GM18951 (cell line): ENCODE data around the gene SP2.

Experiments used
- POLR2A ChIP-seq: IDR thresholded peaks from 4 replicates; pipeline ENCODE4 v1.6.1; 2011; ENCODE audit warnings: mild to moderate bottlenecking; ENCODE audit not compliant: insufficient read length, insufficient read depth; ENCODE audit errors: extremely low read depth
- in situ Hi-C: fragments of 300-500 bp; cut with MboI; formaldehyde crosslinking; loops from one replicate; pipeline ENCODE4 v1.12.0; 2022; ENCODE audit warnings: low sequenced_read_pairs, mixed read lengths, inconsistent platforms; ENCODE audit not compliant: unreplicated experiment

SP2 gene

GRCh38 chr17:47877368-47878034, 18.5 kb upstream of the SP2 start:
- no peak for TF ChIP-seq POLR2A
- in situ Hi-C loops: no loop called here

DNA sequence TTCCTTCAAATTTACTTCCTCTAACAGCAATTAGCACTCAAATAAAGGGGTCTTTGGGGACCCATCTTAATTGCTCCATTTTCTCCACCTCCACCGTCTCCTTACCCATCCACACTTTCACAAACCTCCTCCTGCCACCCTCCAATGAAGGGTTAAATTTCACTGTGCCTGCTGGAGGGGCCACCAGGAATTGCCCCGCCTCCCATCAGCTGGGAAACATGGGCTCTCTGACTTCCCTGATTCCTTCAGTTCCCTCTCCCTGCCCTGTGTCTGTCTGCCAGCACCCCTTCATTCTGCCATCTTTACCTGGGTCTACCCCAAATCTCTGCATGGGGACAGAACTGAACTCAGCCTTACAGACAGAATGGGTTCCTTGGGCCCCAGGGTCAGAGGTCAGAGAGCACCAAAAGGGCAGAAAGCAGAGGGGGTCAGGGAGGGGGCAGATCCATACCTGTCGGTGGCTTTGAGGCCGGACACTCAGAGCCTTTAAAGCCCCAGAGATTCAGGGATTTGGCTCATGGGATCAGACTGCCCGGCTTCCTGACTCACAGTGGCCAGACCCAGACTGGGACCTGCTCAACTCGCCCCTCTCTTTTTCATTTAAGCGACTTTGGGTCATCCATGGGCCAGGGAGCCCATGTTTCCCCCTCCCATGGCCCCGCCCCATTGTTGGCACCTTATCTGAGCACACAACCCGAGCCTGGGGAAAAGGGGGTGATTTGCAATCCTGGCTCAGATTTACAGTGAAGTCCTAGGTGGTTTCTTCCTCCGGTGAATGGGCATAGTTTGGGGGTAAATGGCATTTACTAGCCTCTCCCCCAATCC, 17.6 kb upstream of the SP2 start:
- in situ Hi-C loops: no loop called here
- TF ChIP-seq POLR2A: no peak

DNA sequence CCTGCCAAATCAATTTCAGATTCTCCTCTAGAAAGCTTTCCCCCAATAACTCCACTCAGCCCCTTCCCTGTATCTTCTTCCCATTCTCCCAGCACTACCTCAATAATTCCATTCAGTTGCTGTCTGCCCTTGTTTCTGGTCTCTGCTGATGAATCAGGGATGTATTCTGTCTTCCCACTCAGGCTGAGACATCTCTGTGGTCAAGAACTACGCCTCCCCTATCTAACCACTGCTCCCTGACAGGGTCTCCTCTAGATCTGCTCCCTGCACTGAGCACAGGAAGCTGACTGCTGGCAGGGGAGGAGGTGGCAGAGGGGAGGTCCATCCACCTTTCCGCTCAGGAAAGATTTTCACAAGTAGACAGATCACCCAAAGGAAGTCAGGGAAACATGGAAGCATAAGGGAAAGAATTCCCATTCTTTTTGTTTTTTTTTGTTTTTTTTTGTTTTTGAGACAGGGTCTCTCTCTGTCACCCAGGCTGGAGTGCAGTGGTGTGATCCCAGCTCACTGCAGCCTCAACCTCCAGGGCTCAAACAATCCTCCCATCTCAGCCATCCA, 16.9 kb upstream of the SP2 start:
- TF ChIP-seq POLR2A: no peak
- in situ Hi-C loops: no loop called here

- TF ChIP-seq POLR2A: no peak
- in situ Hi-C loops: no loop called here
Observed at GRCh38 chr17:47879776-47880454, 16.1 kb upstream of the SP2 start.

- TF ChIP-seq POLR2A: no peak
- in situ Hi-C loops: no loop called here
Observed at GRCh38 chr17:47882247-47882646, 13.8 kb upstream of the SP2 start.

DNA sequence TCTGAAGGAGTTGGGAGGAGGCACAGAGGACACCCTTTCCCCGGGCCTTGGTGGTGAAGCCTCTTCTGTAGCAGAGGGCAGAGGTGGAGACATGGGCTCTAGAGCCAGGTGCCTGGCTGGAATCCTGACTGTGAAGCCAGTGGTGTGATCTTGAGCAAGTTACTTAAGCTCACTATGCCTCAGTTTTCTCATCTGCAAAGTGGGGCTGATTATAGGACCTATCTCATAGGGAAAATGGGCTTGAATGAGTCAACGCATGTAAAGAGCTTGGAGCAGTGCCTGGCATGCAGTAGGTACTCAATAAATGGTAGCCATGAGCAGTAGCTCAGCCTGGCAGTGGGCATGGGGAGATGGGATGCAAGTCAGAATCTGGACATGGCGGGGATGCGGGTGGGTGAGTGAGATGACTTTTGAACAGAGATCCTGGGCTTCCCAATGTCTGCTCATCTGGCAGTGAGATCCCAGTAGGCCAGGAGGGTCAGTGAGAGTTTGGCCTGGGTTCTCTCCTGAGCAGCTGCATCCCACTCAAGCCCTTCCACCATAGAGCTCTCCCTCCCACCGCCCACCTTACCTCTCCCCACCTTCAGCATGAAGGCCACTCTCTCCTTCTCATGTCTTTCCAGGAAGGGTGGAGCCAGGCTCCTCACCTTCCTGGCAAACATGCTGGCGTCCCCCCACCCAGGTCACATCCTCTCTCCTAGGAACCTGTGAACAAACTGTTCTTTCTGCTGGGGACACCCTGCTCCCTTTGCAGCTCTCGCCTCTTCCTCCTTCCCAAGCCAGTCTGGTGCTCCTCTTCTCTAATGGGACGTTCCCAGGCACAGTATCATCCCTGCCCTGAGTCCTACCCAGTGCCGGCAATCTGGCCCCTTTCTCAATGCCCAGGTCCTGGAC, 13.1 kb upstream of the SP2 start:
- TF ChIP-seq POLR2A: no peak
- in situ Hi-C loops: no loop called here

DNA sequence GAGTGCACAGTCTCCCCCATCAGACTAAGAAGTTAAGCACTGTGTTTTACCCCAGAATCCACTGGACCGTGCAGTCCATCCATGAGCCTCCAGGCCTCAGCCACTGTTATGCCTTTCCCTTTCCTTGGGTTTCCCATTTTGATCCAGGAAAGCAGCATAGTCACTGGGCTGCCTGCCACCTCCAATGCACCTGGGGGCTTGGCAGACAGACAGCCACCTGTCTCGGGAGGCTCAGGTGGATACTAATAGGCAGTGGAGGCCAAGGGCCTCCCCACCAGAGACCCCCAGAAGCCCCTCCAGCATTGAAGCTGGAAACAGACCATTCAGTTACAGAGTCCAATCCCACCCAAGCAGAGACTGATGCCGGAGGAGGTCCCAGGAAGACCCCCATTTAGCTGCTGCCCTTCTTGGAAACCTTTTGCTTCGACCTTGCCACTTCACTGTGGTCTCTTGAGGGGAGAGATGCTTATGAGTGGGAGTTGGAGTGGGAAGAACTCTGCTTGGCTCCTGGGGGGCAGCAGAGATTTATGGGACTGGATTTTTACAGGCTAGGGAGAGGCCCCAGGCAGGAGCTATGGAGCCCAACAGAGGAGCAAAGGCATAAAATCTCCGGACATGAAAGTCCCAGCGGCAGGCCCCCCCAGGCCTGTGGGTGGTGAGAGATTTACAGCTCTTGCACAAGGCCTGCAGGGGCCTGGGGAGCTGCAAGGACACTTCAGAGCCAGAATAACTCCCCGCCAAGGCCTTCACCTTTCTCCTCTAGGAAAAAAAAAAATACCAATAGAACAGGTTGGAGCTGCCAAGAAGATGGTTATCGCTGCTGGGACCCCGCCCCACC, 12.2 kb upstream of the SP2 start:
- no peak for TF ChIP-seq POLR2A
- in situ Hi-C loops: no loop called here

- in situ Hi-C loops: no loop called here
- no peak for TF ChIP-seq POLR2A
Observed at GRCh38 chr17:47884427-47884740, 11.7 kb upstream of the SP2 start.

DNA sequence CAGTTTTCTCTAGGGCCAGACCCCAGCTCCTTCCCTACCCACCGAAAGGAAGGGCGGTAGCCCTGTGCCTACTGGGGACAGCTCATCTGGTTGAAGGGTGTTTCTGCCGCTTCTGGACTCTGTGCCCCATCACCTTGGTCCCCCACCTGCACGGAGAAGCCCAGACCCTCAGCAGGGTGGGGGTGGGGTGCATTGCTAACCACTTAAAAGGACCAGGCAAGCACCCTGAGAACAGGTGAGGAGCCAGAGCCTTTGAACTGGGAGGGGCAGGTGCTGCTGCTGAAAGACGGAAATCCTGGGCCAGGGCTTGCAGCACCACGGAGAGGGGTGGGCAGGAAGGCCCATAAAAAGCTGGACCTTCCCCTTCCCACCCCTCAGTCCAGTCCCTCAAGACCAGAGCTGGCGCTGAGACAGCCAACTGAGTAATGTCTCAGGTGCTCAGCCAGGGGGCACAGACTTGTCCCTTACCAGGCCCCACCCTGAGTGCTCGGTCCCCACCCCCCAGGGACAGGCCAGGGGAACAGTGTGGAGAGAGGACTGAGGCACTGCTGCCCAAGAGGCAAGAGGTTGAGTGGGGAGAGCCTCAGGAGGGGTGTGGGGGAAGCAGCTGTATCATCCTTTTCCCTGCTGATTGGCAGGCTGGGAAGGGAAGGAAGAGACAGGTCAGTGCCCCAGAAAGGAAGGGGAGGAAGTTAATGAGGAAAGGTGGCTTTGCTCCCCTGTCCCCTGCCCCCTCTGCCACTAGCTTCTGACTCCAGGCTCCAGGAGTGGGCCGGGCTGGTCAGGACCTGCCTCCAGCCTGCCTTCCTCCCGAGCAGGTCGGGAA, 10.9 kb upstream of the SP2 start:
- in situ Hi-C loops: no loop called here

DNA sequence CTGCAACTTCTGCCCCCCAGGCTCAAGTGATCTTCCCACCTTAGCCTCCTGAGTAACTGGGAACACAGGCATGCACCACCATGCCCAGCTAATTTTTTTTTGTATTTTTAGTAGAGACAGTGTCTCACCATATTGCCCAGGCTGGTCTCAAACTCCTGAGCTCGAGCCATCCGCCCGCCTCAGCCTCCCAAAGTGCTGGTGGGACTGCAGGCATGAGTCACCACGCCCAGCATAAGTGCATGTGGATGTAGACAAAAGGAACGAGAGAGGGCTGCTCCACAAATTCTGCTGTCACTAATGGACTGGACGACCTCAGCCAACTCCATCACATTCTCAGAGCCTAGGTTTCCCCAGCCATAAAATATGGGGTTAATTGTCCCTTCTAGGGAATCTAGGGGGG, 7.7 kb upstream of the SP2 start:
- in situ Hi-C loops: no loop called here
- no peak for TF ChIP-seq POLR2A

More for the DNA sequence above, 10.9 kb upstream of the SP2 start:
- TF ChIP-seq POLR2A: no peak
